Sciatic nerve (tissue), 2 donors: ENCODE results near the gene NOP16. TPM values are rescaled to one million over a fixed set of nuclear protein-coding genes. Genes with fewer than 3 reads are reported as not detected.
"Not testable (repeated sequence)": the region's sequence is repeated elsewhere in the genome, so short reads cannot be mapped to it uniquely, and the experiment has no call there.

Experiments used
- ATAC-seq: fragments of 200-7000 bp; cut with Tn5 transposase; one replicate; pipeline ENCODE4 v1.9.1; 2020; ENCODE audit warnings: mild to moderate bottlenecking, moderate library complexity
- DNase-seq: peaks from one replicate; pipeline ENCODE4 v3.0.0-alpha.2; 2020; ENCODE audit warnings: low spot score
- intact Hi-C: fragments of 100-400 bp; cut with DNase I; formaldehyde crosslinking; loops from one replicate; pipeline ENCODE4 v1.14.2; 2022
- total RNA-seq: library from RNA; stranded (reverse); fragmentation: NEBNext Ultra II Directional; extraction: Animal tissue kit (Norgen Biotek cat#: 25700); gene quantifications from one replicate; pipeline ENCODE4 v1.2.1, GENCODE V29; 2021
- donor health status: DM: no; HTN: no; CAD: no.
- donor health status: DM: no; HTN: no; CAD: no.

NOP16 gene
- total RNA-seq, 1 donor from 2014 or later, result 9.3 TPM

DNA sequence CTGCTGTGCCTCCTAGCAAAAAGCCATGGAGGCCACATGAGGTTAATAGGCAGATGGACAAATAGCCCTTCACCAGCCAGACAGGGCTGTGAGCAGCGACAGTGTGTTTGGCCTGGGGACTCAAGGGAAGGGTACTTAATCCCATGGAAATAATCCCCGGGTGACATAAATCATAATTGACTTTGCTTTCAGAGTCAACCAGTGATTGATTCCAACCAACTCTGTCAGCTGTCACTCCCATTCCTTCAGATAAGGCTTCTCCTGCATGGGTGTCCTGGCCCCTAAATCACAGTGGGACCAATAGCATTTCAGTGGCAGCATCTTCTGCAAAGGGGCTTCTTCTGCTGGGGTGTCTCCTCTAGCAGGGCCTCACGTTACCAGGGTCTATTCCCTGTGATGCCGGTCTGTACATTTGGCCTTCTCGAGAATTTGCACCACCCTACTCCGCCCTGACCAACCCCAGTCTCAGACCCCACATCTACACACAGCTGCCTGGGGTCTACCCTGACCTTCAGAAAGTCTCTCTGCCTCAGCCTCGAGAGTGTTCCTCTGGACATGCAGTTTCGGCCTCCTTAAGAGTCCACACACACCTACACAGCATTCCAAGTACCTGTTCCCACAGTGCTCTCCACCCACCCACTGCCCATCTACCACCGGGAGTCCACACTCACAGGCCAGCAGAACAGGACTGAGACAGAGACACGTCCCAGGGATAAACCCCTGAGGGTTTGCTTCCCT is 24.3 kb upstream of the NOP16 start:
- intact Hi-C loops, result no loop called here
- no peak for ATAC-seq
- no peak for DNase-seq

DNA sequence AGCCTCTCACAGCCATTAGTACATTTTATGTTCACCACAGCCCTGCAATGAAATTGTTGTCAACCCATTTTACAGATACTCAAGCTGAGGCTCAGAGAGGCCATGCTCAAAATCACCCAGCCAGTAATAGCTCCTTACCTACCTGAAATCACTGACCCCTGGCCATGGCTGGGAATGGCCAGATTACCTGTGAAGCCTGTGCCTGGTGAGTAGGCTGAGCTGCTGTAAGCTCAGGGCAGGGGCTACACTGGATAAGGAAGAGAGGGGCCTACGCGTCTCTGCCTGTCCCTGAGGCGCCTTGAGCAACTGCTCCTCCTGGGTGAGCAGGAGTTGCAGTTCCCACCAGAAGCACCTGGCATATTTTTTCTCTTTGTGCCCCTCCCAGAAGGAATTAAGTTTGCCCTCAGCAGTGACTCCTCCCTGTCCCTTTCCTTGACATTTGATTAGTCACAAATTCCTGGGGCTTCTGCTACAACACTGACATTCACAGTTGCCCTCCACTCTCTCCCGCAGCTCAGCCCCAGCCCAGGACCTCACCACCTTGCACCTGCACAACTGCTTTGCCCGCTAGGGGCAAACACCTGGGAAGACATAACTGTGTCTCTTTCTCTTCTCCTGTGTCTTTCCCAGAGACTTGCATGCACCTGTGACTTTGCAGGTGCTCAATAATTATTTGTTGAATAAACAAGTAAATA is 22.2 kb upstream of the NOP16 start:
- intact Hi-C loops, result no loop called here
- DNase-seq (no peak), ATAC-seq (no peak)

DNA sequence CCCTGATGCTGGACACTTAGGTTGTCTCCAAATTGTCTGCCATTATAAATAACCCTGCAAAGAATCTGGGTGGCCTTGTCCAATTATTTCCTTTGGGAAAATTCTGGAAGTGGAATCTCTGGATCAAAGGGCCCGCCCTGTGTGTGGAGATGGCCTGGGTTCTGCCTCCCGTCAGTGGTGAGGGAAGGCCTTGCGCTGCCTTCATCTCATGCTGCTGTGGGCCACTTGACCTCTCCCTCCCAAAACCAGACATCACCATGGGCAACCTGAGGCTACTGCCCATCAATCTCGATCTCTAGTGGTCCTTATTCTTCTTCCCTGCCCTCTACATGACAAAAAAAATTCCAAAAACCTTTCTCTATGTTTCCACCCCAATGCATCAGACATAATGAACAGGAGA is 21.4 kb upstream of the NOP16 start:
- intact Hi-C loops, result no loop called here
- ATAC-seq, result no peak
- DNase-seq, result no peak

DNA sequence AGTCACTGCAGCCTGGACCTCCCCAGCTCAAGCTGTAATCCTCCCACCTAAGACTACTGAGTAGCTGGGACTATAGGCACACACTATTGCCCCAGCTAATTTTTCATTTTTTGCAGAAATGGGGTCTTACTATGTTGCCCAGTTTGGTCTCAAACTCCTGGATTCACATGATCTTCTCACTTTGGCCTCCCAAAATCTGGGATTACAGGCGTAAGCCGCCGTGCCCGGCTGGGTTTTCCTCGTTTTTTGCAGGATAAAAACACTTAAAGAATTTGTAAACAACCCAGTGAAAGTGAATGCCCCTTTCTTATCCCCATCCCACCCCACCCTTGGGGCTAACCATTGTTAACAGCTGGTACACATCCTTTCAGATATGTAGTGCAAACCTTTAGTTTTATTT is 20.2 kb upstream of the NOP16 start:
- intact Hi-C loops, result no loop called here
- DNase-seq (no peak), ATAC-seq (no peak)

DNA sequence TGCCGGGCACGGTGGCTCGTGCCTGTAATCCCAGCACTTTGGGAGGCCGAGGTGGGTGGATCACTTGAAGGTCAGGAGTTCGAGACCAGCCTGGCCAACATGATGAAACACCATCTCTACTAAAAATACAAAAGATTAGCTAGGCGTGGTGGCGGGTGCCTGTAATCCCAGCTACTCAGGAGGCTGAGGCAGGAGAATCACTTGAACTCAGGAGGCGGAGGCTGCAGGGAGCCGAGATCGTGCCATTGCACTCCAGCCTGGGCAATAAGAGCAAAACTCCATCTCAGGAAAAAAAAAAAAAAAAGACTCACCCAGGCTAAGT is 19.8 kb upstream of the NOP16 start:
- ATAC-seq, DNase-seq, intact Hi-C loops: not testable (repeated sequence)

DNA sequence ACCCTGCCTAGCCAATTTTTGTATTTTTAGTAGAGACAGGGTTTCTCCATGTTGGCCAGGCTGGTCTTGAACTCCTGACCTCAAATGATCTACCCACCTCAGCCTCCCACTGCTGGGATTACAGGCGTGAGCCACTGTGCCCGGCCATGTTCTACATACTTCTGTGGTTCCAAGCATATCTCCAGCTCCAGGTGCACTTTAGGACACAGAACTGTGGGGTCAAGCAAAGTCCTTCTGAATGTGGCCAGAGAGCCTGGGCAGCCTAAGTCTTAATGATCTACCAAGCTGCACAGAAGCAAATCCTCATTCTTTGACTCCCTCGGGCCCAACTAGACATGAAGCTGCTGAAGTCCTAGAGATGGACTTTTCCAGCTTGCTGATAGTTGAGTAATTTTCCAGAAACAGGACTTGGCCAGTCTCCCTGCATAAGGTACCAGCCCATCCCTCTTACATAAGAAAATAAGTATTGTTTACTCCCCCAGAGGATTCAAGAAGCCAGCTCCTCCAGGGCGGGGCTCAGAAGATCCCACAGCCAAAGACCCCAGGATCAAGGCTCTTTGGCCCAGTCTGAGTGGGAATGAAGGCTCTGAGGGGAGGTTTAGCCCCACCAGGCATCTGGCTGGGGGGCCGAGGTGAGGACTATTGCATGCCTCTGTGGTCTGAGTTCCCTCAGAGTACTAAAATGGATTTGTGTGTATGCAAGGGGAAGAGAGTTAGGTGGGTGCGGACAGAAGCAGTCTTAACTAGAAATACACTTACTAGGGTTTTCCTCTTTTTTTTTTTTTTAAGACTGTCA is 19.3 kb upstream of the NOP16 start:
- ATAC-seq (peak; percentile 87), DNase-seq (no peak)
- intact Hi-C loops, result no loop called here

DNA sequence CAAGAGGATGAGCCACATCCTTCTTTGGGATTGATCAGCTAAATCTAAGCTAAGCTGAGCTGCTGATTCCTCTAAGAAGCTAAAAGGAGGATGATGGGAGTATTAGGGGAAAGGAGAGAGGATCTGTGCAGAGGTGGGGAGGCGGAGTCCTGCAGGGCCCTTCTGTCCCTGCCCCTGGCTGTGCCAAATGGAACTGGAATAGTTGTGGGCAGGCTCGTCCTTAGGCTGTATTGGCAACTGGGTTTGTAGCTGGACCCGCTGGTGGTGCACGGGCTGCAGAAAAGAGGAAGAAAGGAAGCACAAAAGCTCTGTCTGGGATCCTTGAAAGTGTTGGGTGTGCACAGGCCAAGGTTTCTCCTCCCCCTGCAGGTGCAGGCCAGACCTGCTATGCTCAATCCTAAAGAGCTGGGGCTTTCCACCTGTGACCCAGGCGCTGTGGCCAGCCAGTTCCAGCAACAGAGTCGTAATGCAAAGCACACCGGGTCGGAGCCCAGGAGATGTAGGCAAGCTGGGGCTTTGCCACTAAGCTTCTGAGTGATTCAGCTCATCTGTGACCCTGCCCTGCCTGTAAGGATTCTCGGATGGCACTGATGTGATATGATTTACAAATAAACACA is 18.1 kb upstream of the NOP16 start:
- ATAC-seq, result no peak
- no peak for DNase-seq
- intact Hi-C loops, result no loop called here

DNA sequence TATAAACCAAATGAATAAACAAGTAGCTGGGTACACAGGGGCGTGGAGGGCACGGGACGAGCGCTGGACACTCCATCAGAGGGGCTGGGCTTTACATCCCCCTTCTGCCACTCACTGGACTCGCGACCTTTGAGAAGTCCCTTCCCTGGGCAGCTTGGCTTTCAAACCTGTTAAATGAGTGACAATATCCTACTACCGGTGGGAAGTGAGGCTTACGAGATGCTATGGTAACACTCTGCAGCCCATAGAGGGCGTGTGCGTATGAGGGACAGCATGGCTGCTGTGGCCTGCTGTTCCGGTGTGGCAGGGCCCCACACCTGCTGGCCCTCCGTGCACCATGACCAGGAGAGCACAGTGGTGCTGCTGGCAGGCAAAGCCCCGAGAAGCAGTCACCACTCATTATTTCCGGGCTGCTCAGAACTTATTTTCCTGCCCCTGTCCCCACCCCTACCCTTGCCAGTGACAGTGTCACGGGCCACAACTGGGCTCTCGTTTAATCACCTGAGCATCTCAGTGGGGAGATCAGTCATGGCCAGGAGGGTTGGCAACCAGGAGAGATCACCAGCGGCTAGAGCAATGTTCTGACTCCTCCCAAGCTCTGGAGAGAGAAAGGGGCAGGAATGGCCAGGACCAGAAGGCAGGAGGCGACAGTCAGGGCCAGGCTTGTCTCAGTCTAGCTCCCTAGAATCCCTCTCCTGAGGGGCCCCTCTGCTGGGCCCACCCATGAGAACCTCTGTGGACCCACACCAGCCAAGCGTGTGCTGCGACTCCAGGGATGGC is 17.4 kb upstream of the NOP16 start:
- ATAC-seq, result no peak
- no peak for DNase-seq
- intact Hi-C loops, result no loop called here

DNA sequence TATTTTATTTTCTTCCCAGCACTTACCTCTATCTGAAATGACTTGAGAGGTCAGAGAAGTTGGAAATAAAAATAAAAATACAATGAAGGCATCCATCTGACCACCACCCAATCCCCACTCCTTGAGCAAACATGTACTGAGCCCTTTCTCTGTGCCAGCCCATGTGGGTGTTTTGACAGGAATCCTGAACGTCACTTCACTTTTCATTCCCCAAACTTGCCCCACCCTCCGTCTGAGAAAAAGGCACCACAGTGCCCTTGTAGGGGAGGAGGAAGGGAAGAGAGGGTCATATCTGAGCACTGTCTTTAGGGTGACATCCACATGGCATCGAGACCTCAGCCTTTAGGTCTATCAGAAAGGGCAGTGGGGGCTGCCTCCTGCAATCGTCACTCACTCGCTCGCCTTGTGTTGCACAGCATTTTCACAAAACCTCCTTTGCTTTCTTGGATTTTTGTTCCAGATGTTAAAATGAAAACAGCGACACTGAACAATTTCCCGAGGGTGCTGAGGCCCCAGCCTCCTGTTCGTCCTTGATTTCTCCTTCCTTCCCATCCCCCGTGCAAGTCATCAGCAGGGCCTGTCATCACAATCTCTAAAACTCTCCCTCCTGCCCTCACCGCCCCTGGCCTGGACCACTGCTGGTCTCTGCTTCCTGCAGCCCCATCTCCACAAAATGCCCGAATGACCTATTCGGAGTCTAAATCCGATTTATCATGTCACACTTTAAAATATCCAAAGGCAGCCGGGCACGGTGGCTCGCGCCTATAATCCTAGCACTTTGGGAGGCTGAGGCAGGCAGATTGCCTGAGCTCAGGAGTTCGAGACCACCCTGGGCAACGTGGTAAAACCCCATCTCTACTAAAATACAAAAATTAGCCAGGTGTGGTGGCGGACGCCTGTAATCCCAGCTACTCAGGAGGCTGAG is 13.1 kb upstream of the NOP16 start:
- DNase-seq (peak; percentile 35), ATAC-seq (no peak)
- intact Hi-C loops, result no loop called here

DNA sequence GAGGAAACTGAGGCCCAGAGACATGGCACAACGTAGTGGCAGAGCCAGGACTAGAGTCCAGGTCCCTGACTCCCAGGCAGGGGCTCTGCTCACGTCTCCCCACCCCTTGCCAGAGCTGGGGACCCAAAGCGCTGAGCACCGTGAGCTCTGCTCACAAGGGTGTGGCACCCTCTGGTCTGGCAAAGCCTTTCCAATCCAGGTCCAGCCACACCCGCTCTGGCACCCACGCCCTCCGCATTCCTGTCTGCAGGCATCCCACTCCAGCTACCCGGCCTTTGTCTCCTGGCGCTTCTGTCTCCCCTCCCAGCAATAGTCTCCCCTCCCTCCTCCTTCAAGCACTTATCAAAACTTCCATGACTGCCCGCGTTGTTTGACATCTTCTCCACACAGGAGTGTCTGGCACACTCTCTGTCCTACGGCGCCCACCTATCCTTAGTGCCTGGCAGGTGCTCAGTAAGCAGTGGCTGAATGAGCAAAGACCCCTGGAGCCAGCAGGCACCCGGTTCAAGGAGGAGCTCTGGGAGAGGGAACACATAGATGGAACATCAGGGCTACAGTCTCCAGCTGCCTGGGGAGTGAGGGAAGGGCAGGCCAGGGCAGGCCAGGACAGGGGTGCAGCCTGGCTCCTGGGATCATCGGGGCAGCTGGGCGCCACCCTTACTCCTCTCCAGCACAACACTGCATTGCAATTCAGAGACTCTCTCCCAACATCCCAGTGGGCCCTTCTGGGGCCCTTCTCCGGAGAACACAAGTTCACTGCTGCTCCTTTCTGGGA is 12.2 kb upstream of the NOP16 start:
- DNase-seq (no peak), ATAC-seq (peak; percentile 41)
- intact Hi-C loops, result no loop called here

DNA sequence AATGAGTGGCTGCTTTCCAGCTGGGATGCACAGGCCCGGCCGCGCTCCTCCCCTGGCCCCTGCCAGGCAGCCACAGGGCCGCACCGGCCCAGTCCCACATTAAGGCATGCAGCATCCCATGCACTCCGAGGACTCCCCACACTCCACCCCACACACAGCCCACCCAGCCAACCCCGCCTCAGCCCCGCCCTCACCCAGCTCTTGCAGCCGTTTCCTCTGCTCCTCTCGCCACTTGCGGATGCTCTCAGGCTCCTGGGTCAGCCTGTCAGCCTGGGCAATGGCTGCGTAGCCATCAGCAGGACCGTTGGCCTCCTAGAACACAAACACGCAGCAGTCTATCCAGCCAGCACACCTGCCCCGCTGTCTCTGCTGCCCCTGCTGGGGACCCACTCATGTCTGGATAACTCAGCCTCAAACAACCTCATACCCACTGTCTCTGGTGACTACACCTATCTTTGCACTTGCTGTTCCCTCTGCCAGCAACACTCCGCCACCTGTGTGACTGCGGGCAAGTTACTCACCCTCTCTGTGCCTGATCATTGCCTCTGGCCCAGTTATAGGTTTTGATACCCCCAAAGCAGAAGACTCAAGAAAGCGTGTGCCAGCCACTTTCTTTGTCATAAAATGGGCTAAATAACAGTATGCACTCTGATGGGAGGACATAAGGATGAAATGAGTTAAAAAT is 9.5 kb upstream of the NOP16 start:
- intact Hi-C loops, result no loop called here
- DNase-seq (no peak), ATAC-seq (no peak)

DNA sequence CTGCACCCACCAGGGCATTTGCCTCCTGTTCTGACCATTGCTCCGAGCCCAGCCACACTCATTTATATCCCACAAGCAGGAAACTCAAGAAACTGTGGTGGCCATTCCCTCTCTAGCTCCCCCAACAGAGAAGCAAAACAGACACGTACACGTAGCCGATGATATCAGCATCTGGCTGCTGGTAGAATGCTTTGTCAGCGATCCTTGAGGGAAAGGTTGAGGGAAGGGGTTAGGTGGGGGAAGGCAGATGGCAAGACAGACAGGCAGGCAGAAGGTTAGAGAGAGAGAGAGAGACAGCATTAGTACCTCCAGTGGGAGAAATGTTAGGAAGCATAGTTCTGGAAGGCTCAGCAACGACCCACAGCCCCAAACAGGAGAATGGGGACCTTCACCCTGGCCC is 7.9 kb upstream of the NOP16 start:
- ATAC-seq, result no peak
- intact Hi-C loops, result no loop called here
- DNase-seq, result no peak

DNA sequence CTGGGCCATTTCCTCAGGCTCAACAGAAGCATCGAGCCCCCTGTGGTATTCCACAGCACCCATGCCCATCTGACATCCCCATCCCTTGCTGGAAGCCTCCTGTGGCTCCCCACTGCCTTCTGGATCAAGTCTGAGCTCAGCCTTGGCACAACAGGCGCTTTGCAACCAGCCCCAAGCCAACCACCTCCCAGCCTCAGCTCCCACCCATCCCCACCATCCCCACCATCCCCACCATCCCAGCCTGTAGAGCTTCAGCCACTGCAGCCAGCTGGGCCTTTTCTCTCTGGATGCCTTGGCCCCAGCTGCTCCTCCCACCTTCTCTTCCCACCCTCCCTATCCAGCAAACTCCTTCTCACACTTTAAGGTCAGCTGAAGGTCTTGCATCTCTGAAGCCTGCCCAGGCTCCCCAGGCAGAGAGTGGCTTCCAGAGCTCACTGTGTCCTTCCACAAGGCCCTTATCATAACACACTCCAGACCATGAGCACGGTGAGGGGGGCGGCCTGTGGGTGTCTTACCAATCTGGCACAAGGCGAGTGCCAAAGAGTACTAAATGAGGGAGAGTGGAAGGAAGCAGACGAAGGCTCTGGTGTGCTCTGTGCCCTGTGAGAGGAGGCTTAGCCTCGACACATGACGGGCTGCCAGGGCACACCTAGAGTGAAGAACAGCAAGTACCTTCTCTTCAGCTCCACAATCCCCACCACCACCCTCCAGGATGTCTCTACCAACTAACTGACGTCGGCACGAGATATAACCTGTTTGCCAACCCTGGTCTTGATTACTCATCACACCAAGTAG is 6.7 kb upstream of the NOP16 start:
- intact Hi-C loops, result no loop called here
- DNase-seq, result no peak
- ATAC-seq, result peak; percentile 40

DNA sequence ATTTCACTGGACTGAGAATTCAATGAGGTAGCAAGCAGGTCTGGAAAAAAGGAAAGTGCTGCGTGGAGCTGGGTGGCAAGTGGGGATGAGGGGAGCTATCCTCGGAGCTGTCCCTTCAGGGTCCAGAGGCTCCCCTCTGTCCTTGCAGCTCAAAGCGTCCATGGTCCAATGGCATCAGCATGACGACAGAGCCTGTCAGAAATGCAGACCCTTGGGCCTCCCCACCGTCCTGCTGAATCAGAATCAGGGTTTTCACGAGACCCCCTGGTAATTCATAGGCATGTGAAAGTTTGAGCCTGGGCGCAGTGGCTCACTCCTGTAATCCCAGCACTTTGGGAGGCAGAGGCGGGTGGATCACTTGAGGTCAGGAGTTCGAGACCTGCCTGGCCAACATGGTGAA is 5.7 kb upstream of the NOP16 start:
- intact Hi-C loops, result no loop called here
- ATAC-seq (no peak), DNase-seq (no peak)

DNA sequence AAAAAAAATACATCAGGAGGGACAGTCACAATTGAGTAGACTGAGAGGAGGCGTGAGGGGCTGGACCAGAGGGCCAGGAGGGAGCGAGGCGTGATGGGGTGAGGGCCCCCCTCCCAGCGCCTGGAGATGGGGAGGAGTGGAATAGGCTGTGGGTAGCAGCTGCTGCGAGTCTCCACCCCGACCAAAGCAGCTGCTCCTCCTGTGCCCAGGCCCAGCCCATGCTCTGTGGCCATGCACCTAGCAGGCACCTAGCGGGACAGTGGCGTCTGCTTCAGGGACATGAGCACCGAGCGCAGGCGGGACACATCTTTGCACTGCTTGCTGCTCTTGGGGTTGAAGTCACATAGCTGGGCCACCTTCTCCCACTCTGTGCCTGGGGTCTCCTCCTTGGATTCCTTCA is 4.1 kb upstream of the NOP16 start:
- intact Hi-C loops, result no loop called here
- ATAC-seq, result no peak
- DNase-seq, result no peak

DNA sequence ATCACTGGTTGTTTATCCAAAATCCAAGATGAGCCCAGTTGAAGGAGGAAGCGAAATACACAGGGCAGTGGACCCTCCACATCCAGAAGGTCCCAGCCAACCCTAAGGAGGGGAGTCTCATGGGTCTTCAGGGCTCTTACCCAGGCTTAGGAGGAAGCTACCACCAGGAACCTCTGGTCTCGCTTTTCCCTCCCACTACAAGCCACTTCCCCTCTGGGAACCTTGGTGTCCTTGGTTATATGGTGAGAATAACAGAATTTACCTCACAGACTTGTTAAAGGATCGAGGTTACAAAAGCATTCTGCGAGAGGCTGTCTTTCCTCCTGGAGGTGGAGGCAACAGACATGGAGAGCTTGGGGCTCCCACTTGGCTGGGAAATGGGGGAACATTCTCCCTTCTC is 3.6 kb upstream of the NOP16 start:
- DNase-seq, result no peak
- intact Hi-C loops, result no loop called here
- ATAC-seq, result no peak
